Heart left ventricle (tissue), 13 donors: ENCODE data around the gene FAM168B.

Source experiments
- POLR2A ChIP-seq, 2 donors: fragments of 450-650 bp; IDR thresholded peaks; one replicate each; pipeline ENCODE4 v1.6.1; 2017; ENCODE audit warnings: antibody characterized with exemption in 2 of 2, mild to moderate bottlenecking in 2 of 2, moderate library complexity in 2 of 2
- TF ChIP-seq, protein P1 (sequence below), 12 donors: fragments of 200-600 bp; sonication (generic) in 4 of 12; IDR thresholded peaks; one replicate each; pipeline versions ENCODE4 v1.5.0 to v1.8.0; 2018 to 2022; ENCODE audit warnings: antibody characterized with exemption in 12 of 12, mild to moderate bottlenecking in 5 of 12
- donor health status: ischemic (EF 13 %, LVEDD 7.1; RV severe dilation, severe dysfunction).
- donor health status: DM: no; HTN: yes; CAD: no.
- donor health status: DM: no; HTN: no; CAD: no.
- donor health status: ischemic (EF 25% LVEDD 6.9; RV normal size, moderate dysfunction).
- donor health status: ischemic (EF 25% LVEDD 5.7; RV mildly dilated, moderate dysfunction).
- donor health status: ischemic (EF 35%, LVEDD 5.7; RV mildly dilated, moderate dysfunction).
- donor health status: nonischemic (EF 11% LVEDD 7.7; RV severe dilation, severe dysfunction).
- donor health status: DM: yes; HTN: yes; CAD: no.
- donor health status: PGD.
- donor health status: ischemic (EF 29% LVEDD 5.4; RV normal size, mild dysfunction).
- donor health status: nonischemic (EF 23%, LVEDD 6.1; RV moderate dilation, normal function).

DNA sequence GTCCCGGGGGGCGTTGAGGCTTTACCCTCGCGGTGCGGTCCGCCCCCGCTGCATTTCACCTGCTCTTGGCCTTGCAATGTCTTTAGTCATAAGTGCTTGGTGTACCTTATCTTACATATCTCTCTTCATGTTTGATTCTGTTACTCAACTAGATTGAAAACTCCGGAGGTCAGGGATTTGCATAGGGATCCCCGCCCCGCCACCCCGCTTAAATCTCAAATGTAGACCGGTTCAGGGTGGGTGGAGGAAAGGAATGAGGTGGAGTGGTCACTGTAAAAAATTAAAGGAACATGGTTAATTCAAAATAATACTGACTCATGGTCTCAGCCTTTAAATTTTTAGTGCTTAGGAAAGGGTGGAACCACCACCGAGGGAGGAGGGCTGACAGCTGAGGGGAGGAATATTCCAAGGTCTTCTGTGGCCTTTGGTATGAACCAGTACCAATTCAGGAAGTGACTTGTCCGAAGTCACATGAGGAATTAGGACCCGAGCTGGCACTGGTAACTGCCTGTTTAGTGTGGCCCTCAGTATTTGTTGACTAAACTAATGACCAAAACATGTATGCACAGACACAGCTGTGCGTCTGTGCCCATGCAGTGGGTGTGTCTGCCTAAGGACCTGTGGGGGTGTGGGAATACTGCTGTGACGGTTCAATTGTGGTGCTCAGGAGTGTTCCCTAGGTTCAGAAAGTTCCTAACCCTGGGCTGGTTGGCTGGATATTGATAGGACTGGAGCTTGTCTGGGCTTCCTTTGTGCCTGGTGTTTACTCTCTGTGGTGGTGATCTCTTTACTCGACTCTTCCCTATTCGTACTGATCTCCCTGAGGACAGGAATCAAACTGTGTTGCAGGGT, 12.9 kb upstream of the FAM168B start:
- no peak for TF ChIP-seq POLR2A (IDR thresholded peaks at IDR 0.05)
- TF ChIP-seq, protein P1, sequence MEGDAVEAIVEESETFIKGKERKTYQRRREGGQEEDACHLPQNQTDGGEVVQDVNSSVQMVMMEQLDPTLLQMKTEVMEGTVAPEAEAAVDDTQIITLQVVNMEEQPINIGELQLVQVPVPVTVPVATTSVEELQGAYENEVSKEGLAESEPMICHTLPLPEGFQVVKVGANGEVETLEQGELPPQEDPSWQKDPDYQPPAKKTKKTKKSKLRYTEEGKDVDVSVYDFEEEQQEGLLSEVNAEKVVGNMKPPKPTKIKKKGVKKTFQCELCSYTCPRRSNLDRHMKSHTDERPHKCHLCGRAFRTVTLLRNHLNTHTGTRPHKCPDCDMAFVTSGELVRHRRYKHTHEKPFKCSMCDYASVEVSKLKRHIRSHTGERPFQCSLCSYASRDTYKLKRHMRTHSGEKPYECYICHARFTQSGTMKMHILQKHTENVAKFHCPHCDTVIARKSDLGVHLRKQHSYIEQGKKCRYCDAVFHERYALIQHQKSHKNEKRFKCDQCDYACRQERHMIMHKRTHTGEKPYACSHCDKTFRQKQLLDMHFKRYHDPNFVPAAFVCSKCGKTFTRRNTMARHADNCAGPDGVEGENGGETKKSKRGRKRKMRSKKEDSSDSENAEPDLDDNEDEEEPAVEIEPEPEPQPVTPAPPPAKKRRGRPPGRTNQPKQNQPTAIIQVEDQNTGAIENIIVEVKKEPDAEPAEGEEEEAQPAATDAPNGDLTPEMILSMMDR (IDR thresholded peaks at IDR 0.05) = no peak
